Right hindlimb (tissue), 1 donor: ENCODE measurements around the gene SMIM35.

ENCODE experiments used
- DNase-seq: peaks from one replicate; pipeline ENCODE4 v3.0.0-alpha.2; 2018

Gene SMIM35

GRCh38 chr11:118108513-118108912 is 21.8 kb upstream of the SMIM35 start:
- DNase-seq = no peak

- no peak for DNase-seq
Observed at GRCh38 chr11:118106789-118107335, 20.1 kb upstream of the SMIM35 start.

GRCh38 chr11:118105657-118106305 is 19.0 kb upstream of the SMIM35 start:
- no peak for DNase-seq

- no peak for DNase-seq
Observed at GRCh38 chr11:118104491-118104890, 17.7 kb upstream of the SMIM35 start.

GRCh38 chr11:118102721-118103261 is 16.0 kb upstream of the SMIM35 start:
- DNase-seq = no peak

GRCh38 chr11:118100691-118101232 is 14.0 kb upstream of the SMIM35 start:
- no peak for DNase-seq

- DNase-seq = no peak
Observed at GRCh38 chr11:118099838-118100556, 13.2 kb upstream of the SMIM35 start.

GRCh38 chr11:118098996-118099837 is 12.5 kb upstream of the SMIM35 start:
- no peak for DNase-seq

GRCh38 chr11:118095967-118096367 is 9.2 kb upstream of the SMIM35 start:
- DNase-seq = no peak

- no peak for DNase-seq
Observed at GRCh38 chr11:118095493-118095892, 8.7 kb upstream of the SMIM35 start.

GRCh38 chr11:118092907-118093571 is 6.3 kb upstream of the SMIM35 start:
- DNase-seq = no peak

- DNase-seq = no peak
Observed at GRCh38 chr11:118091690-118092089, 4.9 kb upstream of the SMIM35 start.

- DNase-seq = no peak
Observed at GRCh38 chr11:118090545-118091162, 3.9 kb upstream of the SMIM35 start.

- no peak for DNase-seq
Observed at GRCh38 chr11:118088531-118088930, 1.8 kb upstream of the SMIM35 start.

GRCh38 chr11:118087931-118088330 is 1.2 kb upstream of the SMIM35 start:
- no peak for DNase-seq

GRCh38 chr11:118084656-118085055 is 2.1 kb downstream of the SMIM35 start:
- DNase-seq = no peak

GRCh38 chr11:118084247-118084646 is 2.5 kb downstream of the SMIM35 start:
- DNase-seq = no peak

- no peak for DNase-seq
Observed at GRCh38 chr11:118082880-118083552, 3.7 kb downstream of the SMIM35 start.

- no peak for DNase-seq
Observed at GRCh38 chr11:118081241-118081958, 5.4 kb downstream of the SMIM35 start.

GRCh38 chr11:118080296-118080695 is 6.5 kb downstream of the SMIM35 start:
- no peak for DNase-seq
